GM19395 (cell line): Measurements from ENCODE around the gene PDCD2.
"Not testable (repeated sequence)": the region's sequence is repeated elsewhere in the genome, so short reads cannot be mapped to it uniquely, and the experiment has no call there.

ENCODE experiments used
- ATAC-seq: cut with Tn5 transposase; IDR thresholded peaks from one replicate; pipeline ENCODE4 v1.9.1; 2021; ENCODE audit warnings: mild to moderate bottlenecking, moderate library complexity; ENCODE audit not compliant: unreplicated experiment

The PDCD2 gene

GRCh38 chr6:170552765-170553533 is 31.5 kb downstream of the PDCD2 start, which contains the start of gene PSMB1:
Gene PSMB1 (minus strand): TSS chr6:170553307. CDS start chr6:170553242, 65 bp downstream.
- peak; percentile 68 for ATAC-seq

GRCh38 chr6:170545405-170545804 is 39.0 kb downstream of the PDCD2 start:
- no peak for ATAC-seq

- no peak for ATAC-seq
These were observed 42.3 kb downstream of the PDCD2 start for GRCh38 chr6:170542031-170542719.

- ATAC-seq = no peak
These were observed 47.1 kb downstream of the PDCD2 start for GRCh38 chr6:170537329-170537728.

GRCh38 chr6:170536671-170537070 is 47.8 kb downstream of the PDCD2 start:
- ATAC-seq = no peak

- ATAC-seq = no peak
These were observed 49.4 kb downstream of the PDCD2 start for GRCh38 chr6:170535004-170535403.

- no peak for ATAC-seq
These were observed 50.6 kb downstream of the PDCD2 start for GRCh38 chr6:170533792-170534191.

GRCh38 chr6:170532867-170533488 is 51.5 kb downstream of the PDCD2 start:
- no peak for ATAC-seq

GRCh38 chr6:170529839-170530469 is 54.5 kb downstream of the PDCD2 start:
- ATAC-seq = peak; percentile 81

- not testable (repeated sequence) for ATAC-seq
These were observed 56.4 kb downstream of the PDCD2 start for GRCh38 chr6:170527995-170528394.

GRCh38 chr6:170525795-170526194 is 58.6 kb downstream of the PDCD2 start:
- ATAC-seq = no peak
